ENCODE results near the gene PLA2G4E. TPM values are rescaled to one million over a fixed set of nuclear protein-coding genes. Genes with fewer than 3 reads are reported as not detected.

Gene PLA2G4E
- total RNA-seq, 4 donors from 2014 or later: not detected

- DNase-seq (ENCODE audit: low spot score in 2 of 2): no peak
- TF ChIP-seq POLR2A (IDR thresholded peaks at IDR 0.05): no peak
- TF ChIP-seq EP300 (IDR thresholded peaks at IDR 0.05): no peak
- no peak for TF ChIP-seq CTCF (IDR thresholded peaks at IDR 0.05)
- WGBS, 2 donors: 77 to 85% methylated on average over 22 of the region's 22 CpGs
- no peak overlapping the region for H3K4me3 ChIP-seq
- H3K36me3 ChIP-seq: peaks cover 0 to 22% (median 0%) of the 10 kb centered on the region in 3 donors
- H3K27me3 ChIP-seq: no peaks in the 10 kb centered on the region
- peaks cover 0 to 33% (median 11%) of the 10 kb centered on the region in 4 donors for H3K4me1 ChIP-seq
- peak overlapping the region in 2 of 4 donors; percentile 36 to 42 for H3K27ac ChIP-seq
- H3K9me3 ChIP-seq: no peaks in the 10 kb centered on the region
Measured at GRCh38 chr15:41941644-41942415, 79.0 kb downstream of the PLA2G4E start.

- WGBS, 2 donors: 83 to 89% methylated on average over 13 of the region's 13 CpGs
- Histone ChIP-seq H3K27me3 (no peaks in the 10 kb centered on the region), H3K36me3 (peaks cover 0 to 22% (median 0%) of the 10 kb centered on the region in 3 donors), H3K4me3 (no peak overlapping the region), H3K9me3 (no peaks in the 10 kb centered on the region), H3K27ac (peak overlapping the region in 1 of 4 donors; percentile 34), H3K4me1 (peaks cover 0 to 39% (median 14%) of the 10 kb centered on the region in 4 donors)
- DNase-seq (ENCODE audit: low spot score in 2 of 2): no peak
- TF ChIP-seq POLR2A (IDR thresholded peaks at IDR 0.05): no peak
- no peak for TF ChIP-seq CTCF (IDR thresholded peaks at IDR 0.05)
- no peak for TF ChIP-seq EP300 (IDR thresholded peaks at IDR 0.05)
Measured at GRCh38 chr15:41940441-41940857, 80.4 kb downstream of the PLA2G4E start.

GRCh38 chr15:41939986-41940385, 80.9 kb downstream of the PLA2G4E start:
- Histone ChIP-seq H3K4me1 (peaks cover 0 to 40% (median 18%) of the 10 kb centered on the region in 4 donors), H3K9me3 (no peaks in the 10 kb centered on the region), H3K36me3 (peaks cover 0 to 22% (median 0%) of the 10 kb centered on the region in 3 donors), H3K27me3 (no peaks in the 10 kb centered on the region), H3K4me3 (no peak overlapping the region), H3K27ac (peak overlapping the region in 1 of 4 donors; percentile 34)
- 92 to 93% methylated on average over 9 of the region's 9 CpGs for WGBS, 2 donors
- TF ChIP-seq CTCF (IDR thresholded peaks at IDR 0.05) (no peak), EP300 (IDR thresholded peaks at IDR 0.05) (no peak), POLR2A (IDR thresholded peaks at IDR 0.05) (no peak)
- DNase-seq (ENCODE audit: low spot score in 2 of 2): no peak

- H3K27me3 ChIP-seq: no peaks in the 10 kb centered on the region
- no peaks in the 10 kb centered on the region for H3K9me3 ChIP-seq
- TF ChIP-seq EP300 (IDR thresholded peaks at IDR 0.05) (no peak), CTCF (IDR thresholded peaks at IDR 0.05) (no peak), POLR2A (IDR thresholded peaks at IDR 0.05) (no peak)
- H3K4me3 ChIP-seq: no peak overlapping the region
- H3K36me3 ChIP-seq: peaks cover 0 to 21% (median 0%) of the 10 kb centered on the region in 3 donors
- H3K27ac ChIP-seq: peak overlapping the region in 3 of 4 donors; percentile 46 to 54 (median 52)
- no peak for DNase-seq (ENCODE audit: low spot score in 2 of 2)
- H3K4me1 ChIP-seq: peaks cover 0 to 38% (median 18%) of the 10 kb centered on the region in 4 donors
- WGBS, 2 donors: 69 to 76% methylated on average over 4 of the region's 4 CpGs
Measured at GRCh38 chr15:41937568-41937923, 83.3 kb downstream of the PLA2G4E start.
